IMR-90 (cell line): ENCODE data around the gene USH1G. TPM values are rescaled to one million over a fixed set of nuclear protein-coding genes. Genes with fewer than 3 reads are reported as not detected.

ENCODE experiments used
- ATAC-seq: fragments of 200-7000 bp; cut with Tn5 transposase; 2 replicates; pipeline ENCODE4 v1.9.1; 2020; ENCODE audit warnings: low read depth, mild to moderate bottlenecking, moderate library complexity
- BruUV-seq: library from RNA; stranded (reverse); fragments of 400-500 nt; replicated peaks from 2 replicates; lab custom pipeline; 2021; lab: Mats Ljungman, UMichigan
- CTCF ChIA-PET: fragments of 300-600 bp; formaldehyde crosslinking; extraction: SDS; loops from one replicate; lab custom pipeline; 2021; ENCODE audit warnings: antibody characterized with exemption; lab: Yijun Ruan, JAX
- POLR2A ChIA-PET: fragments of 300-600 bp; sonication (Branson Sonifier 250); formaldehyde crosslinking; loops from one replicate; lab custom pipeline; 2022; ENCODE audit warnings: antibody characterized with exemption; ENCODE audit not compliant: unreplicated experiment; lab: Charles Lee
- DNase-seq: peaks from one replicate; pipeline ENCODE4 v3.0.0; 2013
- H2AFZ ChIP-seq: replicated peaks from 2 replicates; pipeline ENCODE3; 2013; ENCODE audit warnings: low read length, mild to moderate bottlenecking; ENCODE audit not compliant: poor library complexity
- H2AK5ac ChIP-seq: 2 replicates; pipeline ENCODE4 v1.6.1; 2013; ENCODE audit warnings: low read depth, low read length, inconsistent platforms
- H2AK9ac ChIP-seq: replicated peaks from 2 replicates; pipeline ENCODE3; 2013; ENCODE audit warnings: mild to moderate bottlenecking, low read depth, low read length, moderate library complexity; ENCODE audit not compliant: poor library complexity
- H2BK120ac ChIP-seq: 2 replicates; pipeline ENCODE4 v1.6.1; 2013; ENCODE audit warnings: low read depth, low read length, inconsistent platforms
- H2BK15ac ChIP-seq: 3 replicates; pipeline ENCODE4 v1.6.1; 2013; ENCODE audit warnings: low read depth, low read length, inconsistent platforms
- H2BK20ac ChIP-seq: 2 replicates; pipeline ENCODE4 v1.6.1; 2013; ENCODE audit warnings: low read depth, mild to moderate bottlenecking, inconsistent platforms, low read length, moderate library complexity
- H2BK5ac ChIP-seq: 2 replicates; pipeline ENCODE4 v1.6.1; 2013; ENCODE audit warnings: mild to moderate bottlenecking, low read depth, low read length, inconsistent platforms; ENCODE audit not compliant: poor library complexity, severe bottlenecking
- H3K14ac ChIP-seq: replicated peaks from 2 replicates; pipeline ENCODE4 v1.6.1; 2013; ENCODE audit warnings: low read depth, low read length, inconsistent platforms
- H3K18ac ChIP-seq: 2 replicates; pipeline ENCODE4 v1.6.1; 2013; ENCODE audit warnings: low read depth, low read length, control low read depth
- H3K23ac ChIP-seq: 2 replicates; pipeline ENCODE4 v1.6.1; 2013; ENCODE audit warnings: low read depth, low read length, inconsistent platforms
- H3K27ac ChIP-seq: 2 replicates; pipeline ENCODE4 v1.5.1; 2013; ENCODE audit warnings: mild to moderate bottlenecking, control low read depth, low read length; ENCODE audit not compliant: insufficient read depth
- H3K27me3 ChIP-seq: 2 replicates; pipeline ENCODE4 v1.6.1; 2013; ENCODE audit warnings: low read length; ENCODE audit not compliant: control insufficient read depth, insufficient read depth
- H3K36me3 ChIP-seq: 2 replicates; pipeline ENCODE4 v1.6.1; 2013; ENCODE audit warnings: low read length, mixed read lengths; ENCODE audit not compliant: control insufficient read depth, insufficient read depth
- H3K4ac ChIP-seq: 2 replicates; pipeline ENCODE4 v1.6.1; 2013; ENCODE audit warnings: low read depth, low read length, inconsistent platforms
- H3K4me1 ChIP-seq: 2 replicates; pipeline ENCODE4 v1.6.1; 2013; ENCODE audit warnings: low read length, mixed read lengths; ENCODE audit not compliant: control insufficient read depth, insufficient read depth
- H3K4me2 ChIP-seq: 2 replicates; pipeline ENCODE4 v1.6.1; 2013; ENCODE audit warnings: low read depth, mild to moderate bottlenecking, control low read depth, low read length, moderate library complexity
- H3K4me3 ChIP-seq: 2 replicates; pipeline ENCODE4 v1.5.1; 2013; ENCODE audit warnings: low read depth, mild to moderate bottlenecking, control low read depth, low read length, moderate library complexity; ENCODE audit not compliant: insufficient read depth
- H3K56ac ChIP-seq: 2 replicates; pipeline ENCODE4 v1.6.1; 2013; ENCODE audit warnings: low read length, inconsistent platforms; ENCODE audit not compliant: insufficient read depth; ENCODE audit errors: extremely low read depth
- H3K79me1 ChIP-seq, 2 experiments: 2 replicates each; pipeline ENCODE4 v1.6.1; 2013; ENCODE audit warnings: low read length in 2 of 2, inconsistent platforms in 1 of 2, low read depth in 1 of 2
- H3K9ac ChIP-seq: 2 replicates; pipeline ENCODE4 v1.6.1; 2013; ENCODE audit warnings: low read depth, low read length, control low read depth
- H3K9me1 ChIP-seq: 2 replicates; pipeline ENCODE4 v1.6.1; 2013; ENCODE audit warnings: low read length, inconsistent platforms; ENCODE audit not compliant: insufficient read depth
- H3K9me3 ChIP-seq: 2 replicates; pipeline ENCODE4 v1.6.1; 2013; ENCODE audit warnings: low read length; ENCODE audit not compliant: control insufficient read depth, insufficient read depth
- H4K20me1 ChIP-seq: 2 replicates; pipeline ENCODE4 v1.6.1; 2013; ENCODE audit warnings: low read length, inconsistent platforms; ENCODE audit not compliant: insufficient read depth
- H4K5ac ChIP-seq: 2 replicates; pipeline ENCODE4 v1.6.1; 2013; ENCODE audit warnings: mild to moderate bottlenecking, low read depth, low read length, control low read depth
- H4K8ac ChIP-seq, 2 experiments: 2 replicates each; pipeline ENCODE4 v1.6.1; 2013; ENCODE audit warnings: low read depth in 2 of 2, low read length in 2 of 2, control low read depth in 1 of 2, inconsistent platforms in 1 of 2
- H4K91ac ChIP-seq: 2 replicates; pipeline ENCODE4 v1.6.1; 2013; ENCODE audit warnings: low read depth, low read length, inconsistent platforms; ENCODE audit not compliant: insufficient read depth
- BHLHE40 ChIP-seq: fragments of 150-350 bp; IDR thresholded peaks from 2 replicates; pipeline ENCODE4 v1.6.1; 2016; ENCODE audit warnings: mild to moderate bottlenecking, low read depth, low read length
- CEBPB ChIP-seq: IDR thresholded peaks from 2 replicates; pipeline ENCODE4 v1.6.1; 2012; ENCODE audit warnings: low read depth, low read length, improper control_type of control experiment
- CHD1 ChIP-seq: IDR thresholded peaks from 2 replicates; pipeline ENCODE4 v1.6.1; 2012; ENCODE audit warnings: low read depth, low read length, improper control_type of control experiment
- MAFK ChIP-seq: IDR thresholded peaks from 2 replicates; pipeline ENCODE4 v1.6.1; 2012; ENCODE audit warnings: low read depth, low read length, improper control_type of control experiment
- MAZ ChIP-seq: IDR thresholded peaks from 2 replicates; pipeline ENCODE4 v1.6.1; 2012; ENCODE audit warnings: low read depth, mild to moderate bottlenecking, low read length, improper control_type of control experiment, moderate library complexity, borderline replicate concordance
- MXI1 ChIP-seq: IDR thresholded peaks from 2 replicates; pipeline ENCODE4 v1.6.1; 2012; ENCODE audit warnings: low read depth, mild to moderate bottlenecking, low read length, moderate library complexity, borderline replicate concordance
- NFE2L2 ChIP-seq: fragments of 150-350 bp; IDR thresholded peaks from 2 replicates; pipeline ENCODE4 v1.6.1; 2016; ENCODE audit warnings: low read depth, mild to moderate bottlenecking, low read length
- RFX5 ChIP-seq: IDR thresholded peaks from 2 replicates; pipeline ENCODE4 v1.8.0; 2012; ENCODE audit warnings: low read depth, mild to moderate bottlenecking, low read length, moderate library complexity
- SMC3 ChIP-seq: fragments of 150-350 bp; IDR thresholded peaks from 2 replicates; pipeline ENCODE4 v1.6.1; 2016; ENCODE audit warnings: low read depth, mild to moderate bottlenecking, antibody characterized with exemption, low read length, moderate library complexity
- USF2 ChIP-seq: fragments of 150-350 bp; IDR thresholded peaks from 2 replicates; pipeline ENCODE4 v1.6.1; 2017; ENCODE audit warnings: mild to moderate bottlenecking, antibody characterized with exemption, low read length, low read depth
- WGBS, 2 experiments: methylation state at CpG; one replicate each; pipeline versions ENCODE4 v1.1.5 to v1.1.7; 2013; ENCODE audit warnings: missing lambda C conversion rate in 2 of 2; ENCODE audit not compliant: insufficient read length in 1 of 2; ENCODE audit errors: extremely low coverage in 2 of 2; 5-methylcytosine and 5-hydroxymethylcytosine counted together
- dilution Hi-C: fragments of 300-500 bp; cut with HindIII; formaldehyde crosslinking; loops from one replicate; pipeline ENCODE4 v1.14.3; 2018; ENCODE audit warnings: low sequenced_read_pairs; ENCODE audit not compliant: unreplicated experiment
- in situ Hi-C: fragments of 300-500 bp; cut with MboI; formaldehyde crosslinking; loops from 3 replicates; pipeline ENCODE4 v1.14.3; 2019; ENCODE audit warnings: low sequenced_read_pairs, inconsistent platforms, mixed read lengths
- intact Hi-C: fragments of 100-400 bp; cut with micrococcal nuclease; formaldehyde crosslinking; loops from 2 replicates; pipeline ENCODE4 v1.10.0; 2022
- polyA plus RNA-seq, 3 experiments: library from polyadenylated mRNA; depleted of rRNA; stranded (reverse); fragments of >200 nt; gene quantifications; 2 replicates each; pipeline ENCODE4 v1.2.3, GENCODE V29; 2012; ENCODE audit warnings: low replicate concordance in 1 of 3
- total RNA-seq: library from RNA; depleted of rRNA; stranded (reverse); fragments of >200 nt; gene quantifications from 2 replicates; pipeline ENCODE4 v1.2.3, GENCODE V29; 2012
- TF ChIP-seq, protein P1 (sequence below): conservative IDR thresholded peaks from 2 replicates; pipeline ENCODE4 v1.5.1; 2012; ENCODE audit warnings: mild to moderate bottlenecking, low read depth, low read length, improper control_type of control experiment

USH1G gene
- total and polyA plus RNA-seq, 2 of the 4 experiments (the other 2 are of a cell fraction), result not detected

- Histone ChIP-seq H2AFZ (no peak overlapping the region), H3K4me3 (no peak overlapping the region), H4K91ac (no peak overlapping the region), H3K4ac (no peak overlapping the region), H3K23ac (no peak overlapping the region), H3K27ac (no peak overlapping the region), H3K27me3 (no peaks in the 10 kb centered on the region), H4K20me1 (0 out of 2 replicates have a peak, but pooled peaks cover 3% of the 10 kb centered on the region), H3K36me3 (peaks cover 2% of the 10 kb centered on the region; the same call in 1 of the 2 replicates), H2BK20ac (no peak overlapping the region), H2BK15ac (no peak overlapping the region), H3K18ac (no peak overlapping the region), H3K9me1 (peaks cover 16% of the 10 kb centered on the region), H3K56ac (no peak overlapping the region), H3K79me1 (peaks cover 17 to 35% of the 10 kb centered on the region in 2 experiments; a peak in 3 of 4 replicates), H2AK9ac (no peak overlapping the region), H3K9me3 (no peaks in the 10 kb centered on the region), H3K14ac (no peak overlapping the region), H2BK5ac (no peak overlapping the region), H4K8ac (no peak overlapping the region), H2BK120ac (no peak overlapping the region), H4K5ac (no peak overlapping the region), H2AK5ac (no peak overlapping the region), H3K4me1 (peaks cover 11% of the 10 kb centered on the region), H3K9ac (no peak overlapping the region), H3K4me2 (no peak overlapping the region)
- no CpG with 5 or more reads among the region's 3 CpGs for WGBS, 2 experiments
- intact Hi-C loops, result no loop called here
- POLR2A ChIA-PET, result interaction anchor here (0.6 kb wide), 1 partner anchor 9 kb away, joined by 3 read pairs; no protein-coding TSS in a partner anchor
- dilution Hi-C loops, result no loop called here
- TF ChIP-seq BHLHE40, result no peak
- no peak for TF ChIP-seq NFE2L2
- TF ChIP-seq USF2, result no peak
- no peak for TF ChIP-seq CHD1
- TF ChIP-seq, protein P1, sequence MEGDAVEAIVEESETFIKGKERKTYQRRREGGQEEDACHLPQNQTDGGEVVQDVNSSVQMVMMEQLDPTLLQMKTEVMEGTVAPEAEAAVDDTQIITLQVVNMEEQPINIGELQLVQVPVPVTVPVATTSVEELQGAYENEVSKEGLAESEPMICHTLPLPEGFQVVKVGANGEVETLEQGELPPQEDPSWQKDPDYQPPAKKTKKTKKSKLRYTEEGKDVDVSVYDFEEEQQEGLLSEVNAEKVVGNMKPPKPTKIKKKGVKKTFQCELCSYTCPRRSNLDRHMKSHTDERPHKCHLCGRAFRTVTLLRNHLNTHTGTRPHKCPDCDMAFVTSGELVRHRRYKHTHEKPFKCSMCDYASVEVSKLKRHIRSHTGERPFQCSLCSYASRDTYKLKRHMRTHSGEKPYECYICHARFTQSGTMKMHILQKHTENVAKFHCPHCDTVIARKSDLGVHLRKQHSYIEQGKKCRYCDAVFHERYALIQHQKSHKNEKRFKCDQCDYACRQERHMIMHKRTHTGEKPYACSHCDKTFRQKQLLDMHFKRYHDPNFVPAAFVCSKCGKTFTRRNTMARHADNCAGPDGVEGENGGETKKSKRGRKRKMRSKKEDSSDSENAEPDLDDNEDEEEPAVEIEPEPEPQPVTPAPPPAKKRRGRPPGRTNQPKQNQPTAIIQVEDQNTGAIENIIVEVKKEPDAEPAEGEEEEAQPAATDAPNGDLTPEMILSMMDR, result no peak
- TF ChIP-seq MAZ, result 0 out of 2 replicates have a peak, but pooled peaks have one; percentile 38
- no peak for TF ChIP-seq SMC3
- no peak for TF ChIP-seq CEBPB
- no peak for TF ChIP-seq MAFK
- no peak for TF ChIP-seq RFX5
- TF ChIP-seq MXI1, result peak; percentile 41; the same call in 1 of the 2 replicates
- CTCF ChIA-PET, result no interaction called here
- no TSS peak for BruUV-seq
- peak; percentile 70 for DNase-seq
- in situ Hi-C loops, result loop anchor here (25.0 kb wide), 1 partner anchor 658 kb away; the partner anchor contains the start of genes RPL38 and TTYH2
- ATAC-seq, result no peak
Observed at GRCh38 chr17:74870512-74870911, 52.5 kb downstream of the USH1G start.
